ENCODE data around the gene ADH4. TPM values are rescaled to one million over a fixed set of nuclear protein-coding genes. Genes with fewer than 3 reads are reported as not detected.

The ADH4 gene
- total RNA-seq, 2 experiments from 2014 or later = not detected

DNA sequence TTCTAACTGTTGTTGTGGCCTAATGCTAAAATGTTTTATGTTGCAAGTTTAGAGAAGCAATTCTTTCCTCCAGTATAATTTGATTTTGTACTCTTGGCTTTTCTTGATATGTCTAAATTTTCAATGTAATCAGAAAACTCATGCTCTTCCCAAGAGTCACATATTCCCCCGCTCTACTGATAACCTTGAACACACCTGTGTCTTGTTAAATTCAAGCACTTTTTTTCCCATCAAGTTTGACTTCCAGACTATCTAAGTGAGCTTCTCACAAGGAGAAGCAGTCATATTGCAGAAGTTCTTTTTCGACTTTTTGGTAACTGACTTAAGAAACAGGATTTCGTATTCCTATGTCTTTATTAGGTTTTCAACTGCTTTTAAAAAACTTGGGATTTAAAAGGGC is 7.4 kb upstream of the ADH4 start:
- H3K36me3 ChIP-seq (ENCODE audit: insufficient read depth, low read length) = no peaks in the 10 kb centered on the region
- Mint-ChIP-seq H3K4me3 (no peak overlapping the region), H3K9me3 (no peaks in the 10 kb centered on the region), H3K4me1 (ENCODE audit: low read depth) (no peaks in the 10 kb centered on the region), H3K27ac (no peak overlapping the region), H3K27me3 (no peaks in the 10 kb centered on the region), H3K36me3 (ENCODE audit: low read depth) (no peaks in the 10 kb centered on the region)
- intact Hi-C loops (cut with DNase I, micrococcal nuclease) = no loop called here
- no peak overlapping the region for H3K27ac ChIP-seq (ENCODE audit: low read depth in 1 of 2, low read length in 2 of 2)
- H3K4me1 ChIP-seq (ENCODE audit: insufficient read depth, low read length) = no peaks in the 10 kb centered on the region
- DNase-seq = no peak
- TF ChIP-seq, protein P1, sequence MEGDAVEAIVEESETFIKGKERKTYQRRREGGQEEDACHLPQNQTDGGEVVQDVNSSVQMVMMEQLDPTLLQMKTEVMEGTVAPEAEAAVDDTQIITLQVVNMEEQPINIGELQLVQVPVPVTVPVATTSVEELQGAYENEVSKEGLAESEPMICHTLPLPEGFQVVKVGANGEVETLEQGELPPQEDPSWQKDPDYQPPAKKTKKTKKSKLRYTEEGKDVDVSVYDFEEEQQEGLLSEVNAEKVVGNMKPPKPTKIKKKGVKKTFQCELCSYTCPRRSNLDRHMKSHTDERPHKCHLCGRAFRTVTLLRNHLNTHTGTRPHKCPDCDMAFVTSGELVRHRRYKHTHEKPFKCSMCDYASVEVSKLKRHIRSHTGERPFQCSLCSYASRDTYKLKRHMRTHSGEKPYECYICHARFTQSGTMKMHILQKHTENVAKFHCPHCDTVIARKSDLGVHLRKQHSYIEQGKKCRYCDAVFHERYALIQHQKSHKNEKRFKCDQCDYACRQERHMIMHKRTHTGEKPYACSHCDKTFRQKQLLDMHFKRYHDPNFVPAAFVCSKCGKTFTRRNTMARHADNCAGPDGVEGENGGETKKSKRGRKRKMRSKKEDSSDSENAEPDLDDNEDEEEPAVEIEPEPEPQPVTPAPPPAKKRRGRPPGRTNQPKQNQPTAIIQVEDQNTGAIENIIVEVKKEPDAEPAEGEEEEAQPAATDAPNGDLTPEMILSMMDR (IDR thresholded peaks at IDR 0.05) = no peak
- no peaks in the 10 kb centered on the region for H3K9me3 ChIP-seq (ENCODE audit: control insufficient read depth in 1 of 2, insufficient read depth in 1 of 2, low read length in 2 of 2)
- ChIA-PET CTCF (no interaction called here), POLR2A (no interaction called here)
- H3K27me3 ChIP-seq (ENCODE audit: control insufficient read depth in 1 of 2, insufficient read depth in 2 of 2, low read length in 2 of 2) = no peaks in the 10 kb centered on the region
- no peak overlapping the region for H3K4me3 ChIP-seq (ENCODE audit: low read length)
- no peak for ATAC-seq (ENCODE audit: poor library complexity)

DNA sequence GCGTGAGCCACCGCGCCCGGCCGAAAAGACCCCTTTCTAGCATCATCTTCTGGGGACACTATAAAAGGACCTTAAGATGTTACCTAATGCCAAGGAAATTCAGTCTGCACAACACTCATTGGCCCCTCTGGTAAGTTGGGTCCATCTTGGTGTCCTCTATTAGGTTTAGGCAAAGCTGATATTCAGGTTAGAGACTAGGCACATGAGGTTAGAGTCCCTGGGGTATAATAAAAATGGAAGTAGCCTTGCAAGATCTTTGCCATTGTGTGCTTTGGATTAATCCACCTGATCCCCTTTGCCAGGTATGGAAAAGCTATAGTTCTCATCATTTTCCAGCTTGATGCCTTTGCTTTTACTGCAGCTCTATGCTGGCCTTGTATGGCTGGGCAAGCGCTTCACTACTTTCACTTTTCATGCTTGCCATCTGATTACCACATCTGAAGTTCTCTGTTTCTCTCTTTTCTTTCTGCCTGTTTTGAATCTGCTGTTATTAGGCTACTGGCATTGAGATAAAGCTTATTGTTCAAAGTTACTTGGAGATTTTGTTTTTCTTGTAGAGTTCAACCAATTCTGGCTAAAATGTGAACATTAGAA is 5.4 kb upstream of the ADH4 start:
- H3K27me3 Mint-ChIP-seq = no peaks in the 10 kb centered on the region
- Histone ChIP-seq H3K36me3 (ENCODE audit: insufficient read depth, low read length) (no peaks in the 10 kb centered on the region), H3K4me1 (ENCODE audit: insufficient read depth, low read length) (no peaks in the 10 kb centered on the region), H3K27ac (ENCODE audit: low read depth in 1 of 2, low read length in 2 of 2) (no peak overlapping the region), H3K9me3 (ENCODE audit: control insufficient read depth in 1 of 2, insufficient read depth in 1 of 2, low read length in 2 of 2) (no peaks in the 10 kb centered on the region), H3K4me3 (ENCODE audit: low read length) (no peak overlapping the region), H3K27me3 (ENCODE audit: control insufficient read depth in 1 of 2, insufficient read depth in 2 of 2, low read length in 2 of 2) (no peaks in the 10 kb centered on the region)
- no peak for ATAC-seq (ENCODE audit: poor library complexity)
- H3K4me3 Mint-ChIP-seq = no peak overlapping the region
- no peaks in the 10 kb centered on the region for H3K9me3 Mint-ChIP-seq
- ChIA-PET CTCF (no interaction called here), POLR2A (no interaction called here)
- TF ChIP-seq, protein P1 (IDR thresholded peaks at IDR 0.05) = no peak
- intact Hi-C loops (cut with DNase I, micrococcal nuclease) = no loop called here
- no peak for DNase-seq
- no peaks in the 10 kb centered on the region for H3K4me1 Mint-ChIP-seq (ENCODE audit: low read depth)
- H3K27ac Mint-ChIP-seq = no peak overlapping the region
- H3K36me3 Mint-ChIP-seq (ENCODE audit: low read depth) = no peaks in the 10 kb centered on the region

DNA sequence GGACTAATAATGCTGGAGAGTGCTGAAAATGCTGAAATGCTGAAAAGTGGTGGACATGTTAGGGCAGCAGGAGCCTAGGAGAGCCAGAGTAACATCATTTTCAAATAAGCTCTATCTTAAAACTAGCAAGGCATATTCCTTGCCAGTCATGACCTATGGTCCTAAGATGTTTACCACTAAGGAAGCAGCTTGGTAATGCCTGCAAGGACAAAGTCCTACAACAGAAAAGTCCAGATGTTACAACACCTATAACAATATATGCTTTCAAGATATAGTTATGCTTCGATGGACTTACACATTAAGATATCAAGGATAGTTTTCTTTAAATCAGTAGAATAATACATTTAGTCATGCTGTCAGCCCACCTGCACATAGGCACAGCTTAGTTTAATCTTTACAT is 4.5 kb upstream of the ADH4 start:
- TF ChIP-seq, protein P1 (IDR thresholded peaks at IDR 0.05) = no peak
- CTCF ChIA-PET = no interaction called here
- ATAC-seq (ENCODE audit: poor library complexity) (no peak), DNase-seq (no peak)
- no peaks in the 10 kb centered on the region for H3K36me3 Mint-ChIP-seq (ENCODE audit: low read depth)
- H3K4me1 Mint-ChIP-seq (ENCODE audit: low read depth) = no peaks in the 10 kb centered on the region
- Histone ChIP-seq H3K27ac (ENCODE audit: low read depth in 1 of 2, low read length in 2 of 2) (no peak overlapping the region), H3K27me3 (ENCODE audit: control insufficient read depth in 1 of 2, insufficient read depth in 2 of 2, low read length in 2 of 2) (no peaks in the 10 kb centered on the region), H3K4me3 (ENCODE audit: low read length) (no peak overlapping the region), H3K36me3 (ENCODE audit: insufficient read depth, low read length) (no peaks in the 10 kb centered on the region), H3K9me3 (ENCODE audit: control insufficient read depth in 1 of 2, insufficient read depth in 1 of 2, low read length in 2 of 2) (no peaks in the 10 kb centered on the region), H3K4me1 (ENCODE audit: insufficient read depth, low read length) (no peaks in the 10 kb centered on the region)
- intact Hi-C loops (cut with DNase I, micrococcal nuclease) = no loop called here
- no peak overlapping the region for H3K27ac Mint-ChIP-seq
- no peaks in the 10 kb centered on the region for H3K9me3 Mint-ChIP-seq
- POLR2A ChIA-PET = no interaction called here
- H3K4me3 Mint-ChIP-seq = no peak overlapping the region
- H3K27me3 Mint-ChIP-seq = no peaks in the 10 kb centered on the region
